ENCODE measurements around the gene LMTK3.

Gene LMTK3

GRCh38 chr19:48508729-48509411 is 2.8 kb downstream of the LMTK3 start:
- no peak for DNase-seq (ENCODE audit: low spot score)

GRCh38 chr19:48507911-48508439 is 3.7 kb downstream of the LMTK3 start:
- DNase-seq (ENCODE audit: low spot score): no peak

- peak; percentile 58 for DNase-seq (ENCODE audit: low spot score)
Observed at GRCh38 chr19:48506138-48506733, 5.4 kb downstream of the LMTK3 start.

- DNase-seq (ENCODE audit: low spot score): no peak
Observed at GRCh38 chr19:48502350-48503018, 9.2 kb downstream of the LMTK3 start.

- DNase-seq (ENCODE audit: low spot score): peak; percentile 24
Observed at GRCh38 chr19:48501494-48502349, 9.9 kb downstream of the LMTK3 start.

GRCh38 chr19:48500830-48501493 is 10.7 kb downstream of the LMTK3 start:
- no peak for DNase-seq (ENCODE audit: low spot score)

- no peak for DNase-seq (ENCODE audit: low spot score)
Observed at GRCh38 chr19:48499316-48500090, 12.1 kb downstream of the LMTK3 start.

- no peak for DNase-seq (ENCODE audit: low spot score)
Observed at GRCh38 chr19:48498595-48499311, 12.9 kb downstream of the LMTK3 start.

- no peak for DNase-seq (ENCODE audit: low spot score)
Observed at GRCh38 chr19:48497728-48498594, 13.7 kb downstream of the LMTK3 start.

GRCh38 chr19:48496959-48497727 is 14.5 kb downstream of the LMTK3 start:
- DNase-seq (ENCODE audit: low spot score): no peak

GRCh38 chr19:48495396-48495795 is 16.2 kb downstream of the LMTK3 start:
- no peak for DNase-seq (ENCODE audit: low spot score)

- no peak for DNase-seq (ENCODE audit: low spot score)
Observed at GRCh38 chr19:48493718-48494401, 17.8 kb downstream of the LMTK3 start.

GRCh38 chr19:48492925-48493717 is 18.5 kb downstream of the LMTK3 start:
- DNase-seq (ENCODE audit: low spot score): peak; percentile 93

GRCh38 chr19:48491793-48492123 is 19.9 kb downstream of the LMTK3 start:
- DNase-seq (ENCODE audit: low spot score): no peak

GRCh38 chr19:48490981-48491792 is 20.4 kb downstream of the LMTK3 start:
- DNase-seq (ENCODE audit: low spot score): peak; percentile 50

GRCh38 chr19:48489608-48490216 is 21.9 kb downstream of the LMTK3 start:
- DNase-seq (ENCODE audit: low spot score): peak; percentile 79

Data from hematopoietic multipotent progenitor cell treated with erythropoietin and hydrocortisone succinate and interleukin-3 and kit ligand, for 15 days (in vitro differentiated cells).